HG03558 (cell line): Measurements from ENCODE around the gene OLFML2B.

Experiments
- ATAC-seq: cut with Tn5 transposase; IDR thresholded peaks from one replicate; pipeline ENCODE4 v1.9.1; 2021; ENCODE audit warnings: moderate number of reproducible peaks; ENCODE audit not compliant: unreplicated experiment; ENCODE audit errors: extremely low read depth

OLFML2B gene

GRCh38 chr1:161983725-161984124 lies 39.9 kb downstream of the OLFML2B start:
- ATAC-seq, result no peak

- ATAC-seq, result no peak
These were observed 40.8 kb downstream of the OLFML2B start for GRCh38 chr1:161982917-161983316.

GRCh38 chr1:161982507-161982895 lies 41.2 kb downstream of the OLFML2B start:
- no peak for ATAC-seq

DNA sequence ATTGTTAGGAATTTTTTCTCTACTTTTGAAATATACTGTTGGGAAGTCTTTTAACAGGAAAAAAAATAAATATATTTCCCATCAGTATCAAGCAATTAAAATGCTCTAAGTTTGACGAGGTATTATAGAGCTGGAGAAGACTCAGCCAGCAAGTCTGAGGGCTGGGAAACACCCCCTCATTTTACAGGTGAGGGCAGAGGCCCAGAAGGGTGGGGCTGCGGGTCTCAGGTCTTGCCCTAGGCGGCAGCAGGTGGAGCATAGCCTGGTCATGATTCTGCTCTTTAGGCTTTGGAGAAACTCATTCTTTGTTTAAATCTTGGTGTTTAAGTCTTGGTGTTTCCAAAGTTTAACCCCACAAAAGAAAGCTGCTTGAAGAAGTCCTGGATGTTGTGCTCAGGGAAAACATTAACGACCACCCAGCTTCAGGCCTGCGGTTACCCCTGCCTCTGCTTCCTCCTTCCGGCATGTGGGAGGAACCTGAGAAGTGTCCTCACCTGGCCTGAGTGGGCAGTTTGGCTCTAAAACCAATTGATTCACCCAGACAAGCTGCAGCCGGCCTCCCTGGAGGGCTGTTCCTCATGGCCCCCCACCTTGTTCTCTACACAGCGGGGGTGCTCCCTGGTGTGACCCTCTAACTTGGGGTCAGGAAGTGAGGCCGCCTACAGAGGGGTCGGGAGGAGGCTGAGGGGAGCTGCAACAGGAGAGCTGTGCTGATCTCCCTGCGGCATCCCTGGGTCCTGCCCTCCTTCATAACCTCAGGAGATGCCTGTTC lies 41.7 kb downstream of the OLFML2B start:
- no peak for ATAC-seq

DNA sequence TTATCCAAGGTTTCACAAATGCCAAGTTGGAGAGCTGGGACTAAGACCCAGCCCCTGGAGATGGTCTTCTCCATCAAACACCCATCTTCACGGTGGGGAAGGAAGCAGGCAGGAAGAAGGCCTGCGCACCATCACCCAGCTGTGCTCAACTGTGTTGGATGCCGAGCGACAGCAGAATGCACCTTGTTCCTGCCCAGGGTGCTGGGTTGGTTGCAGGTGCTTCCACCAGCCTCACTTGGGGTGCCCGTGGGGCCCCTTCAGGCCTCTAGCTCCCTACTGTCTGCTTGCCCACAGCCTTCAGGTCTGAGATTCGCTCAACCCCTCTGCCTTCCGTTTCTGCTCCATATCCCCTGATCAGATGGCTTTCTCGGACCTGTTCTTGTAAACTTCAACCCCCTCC lies 42.5 kb downstream of the OLFML2B start:
- no peak for ATAC-seq

GRCh38 chr1:161978011-161978790 lies 45.5 kb downstream of the OLFML2B start:
- no peak for ATAC-seq

- ATAC-seq, result no peak
These were observed 49.5 kb downstream of the OLFML2B start for GRCh38 chr1:161973924-161974845.

GRCh38 chr1:161972828-161973227 lies 50.8 kb downstream of the OLFML2B start:
- no peak for ATAC-seq

- no peak for ATAC-seq
These were observed 53.0 kb downstream of the OLFML2B start for GRCh38 chr1:161970633-161971032.

GRCh38 chr1:161970036-161970435 lies 53.6 kb downstream of the OLFML2B start:
- ATAC-seq, result no peak

DNA sequence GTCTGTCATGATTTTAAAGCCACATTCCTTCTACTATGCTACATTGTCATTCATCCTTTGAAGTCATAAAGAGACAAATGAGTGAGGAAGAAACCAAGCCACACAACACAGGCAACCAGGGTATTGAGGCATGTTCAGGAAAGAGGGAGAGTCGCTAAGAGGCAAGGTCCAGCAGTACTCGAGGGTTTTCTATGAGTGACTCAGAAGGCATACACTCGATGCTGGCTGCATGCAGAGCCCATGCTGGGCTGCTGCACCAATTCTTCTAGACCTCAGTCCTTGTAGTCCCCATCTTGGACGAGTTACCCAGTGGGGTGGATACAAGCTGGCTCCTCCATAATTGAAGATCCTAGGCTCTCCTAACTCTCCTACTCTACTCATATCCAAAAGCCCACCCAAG lies 57.6 kb downstream of the OLFML2B start:
- no peak for ATAC-seq

DNA sequence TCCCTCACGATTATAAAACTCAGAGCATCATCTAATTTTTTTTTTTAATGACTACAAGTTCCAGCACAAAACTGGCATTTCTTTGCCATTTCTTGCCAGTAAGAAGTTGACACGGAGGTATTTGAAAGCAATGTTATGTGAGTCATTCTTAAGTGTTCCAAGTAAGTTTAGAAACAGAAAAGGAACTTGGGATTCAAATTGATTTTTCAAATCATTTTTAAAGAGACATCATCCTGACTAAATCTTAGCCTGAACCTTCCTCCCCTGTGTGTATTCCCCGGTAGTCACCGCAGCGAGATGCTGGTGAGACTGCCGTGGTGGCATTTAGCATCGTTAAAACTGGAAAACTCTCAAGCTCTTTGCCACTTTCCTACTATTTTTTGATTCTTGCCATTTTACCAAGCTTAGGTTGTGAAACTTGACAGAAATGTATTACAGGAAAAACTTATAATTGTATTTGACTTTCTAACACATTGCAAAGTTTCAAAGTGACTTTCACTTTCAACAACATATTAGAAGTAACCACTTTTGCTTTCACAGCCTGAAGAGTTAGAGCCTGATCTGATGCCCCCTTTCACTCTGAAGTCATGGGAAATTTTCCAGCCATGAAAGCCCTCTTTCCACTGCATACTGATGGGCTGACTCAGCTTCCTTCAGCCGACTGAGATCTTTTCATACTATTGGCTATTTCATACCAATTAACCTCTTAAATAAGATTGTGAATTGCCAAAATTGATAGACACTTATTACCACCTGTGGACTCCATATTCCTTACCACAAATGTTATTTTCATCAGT lies 61.4 kb downstream of the OLFML2B start:
- ATAC-seq, result peak; percentile 60

DNA sequence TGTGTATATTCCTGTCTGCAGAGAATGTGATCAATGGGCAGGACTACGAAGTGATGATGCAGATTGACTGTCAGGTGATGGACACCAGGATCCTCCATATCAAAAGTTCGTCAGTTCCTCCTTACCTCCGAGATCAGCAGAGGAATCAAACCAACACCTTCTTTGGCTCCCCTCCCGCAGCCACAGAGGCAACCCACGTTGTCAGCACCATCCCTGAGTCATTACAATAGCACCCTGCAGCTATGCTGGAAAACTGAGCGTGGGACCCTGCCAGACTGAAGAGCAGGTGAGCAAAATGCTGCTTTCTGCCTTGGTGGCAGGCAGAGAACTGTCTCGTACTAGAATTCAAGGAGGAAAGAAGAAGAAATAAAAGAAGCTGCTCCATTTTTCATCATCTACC lies 65.2 kb downstream of the OLFML2B start:
- no peak for ATAC-seq

DNA sequence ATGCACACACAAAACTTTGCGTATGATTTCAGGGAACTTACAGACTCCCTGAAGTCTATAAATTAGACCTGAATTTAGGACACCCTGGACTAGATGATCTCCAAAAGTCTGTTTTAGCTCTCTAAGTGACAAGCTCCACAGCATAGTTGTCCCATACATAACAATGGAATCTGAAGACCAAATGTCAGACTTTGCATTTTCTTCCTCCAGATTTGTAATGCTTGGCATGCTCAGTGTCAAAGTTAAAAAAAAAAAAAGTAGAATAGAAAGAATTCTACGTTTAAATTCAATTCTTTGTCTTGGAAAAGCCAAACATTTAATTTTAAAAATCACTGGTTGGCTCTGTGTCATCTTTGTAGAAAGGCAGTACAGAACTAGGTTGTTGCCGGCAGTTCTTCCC lies 66.7 kb downstream of the OLFML2B start:
- no peak for ATAC-seq

GRCh38 chr1:161956097-161956496 lies 67.6 kb downstream of the OLFML2B start:
- no peak for ATAC-seq

- ATAC-seq, result no peak
These were observed 68.1 kb downstream of the OLFML2B start for GRCh38 chr1:161955606-161956005.

- no peak for ATAC-seq
These were observed 69.2 kb downstream of the OLFML2B start for GRCh38 chr1:161954466-161954865.

- no peak for ATAC-seq
These were observed 69.6 kb downstream of the OLFML2B start for GRCh38 chr1:161954050-161954449.

GRCh38 chr1:161953256-161953920 lies 70.3 kb downstream of the OLFML2B start:
- no peak for ATAC-seq
